OCI-LY1 (cell line): ENCODE results near the gene ARFIP1.

Source experiments
- EZH2 ChIP-seq: fragments of 200-600 bp; sonication (generic), shearing (Covaris generic); IDR thresholded peaks from 2 replicates; pipeline ENCODE4 v1.8.0; 2017; ENCODE audit warnings: borderline replicate concordance, mixed run types, mild to moderate bottlenecking, antibody characterized with exemption, low read length, moderate library complexity, mixed read lengths
- TF ChIP-seq, protein P1 (sequence below): fragments of 200-600 bp; sonication (generic), shearing (Covaris generic); IDR thresholded peaks from 2 replicates; pipeline ENCODE4 v1.5.1; 2017; ENCODE audit warnings: mild to moderate bottlenecking, antibody characterized with exemption, low read length, moderate library complexity, mixed read lengths

DNA sequence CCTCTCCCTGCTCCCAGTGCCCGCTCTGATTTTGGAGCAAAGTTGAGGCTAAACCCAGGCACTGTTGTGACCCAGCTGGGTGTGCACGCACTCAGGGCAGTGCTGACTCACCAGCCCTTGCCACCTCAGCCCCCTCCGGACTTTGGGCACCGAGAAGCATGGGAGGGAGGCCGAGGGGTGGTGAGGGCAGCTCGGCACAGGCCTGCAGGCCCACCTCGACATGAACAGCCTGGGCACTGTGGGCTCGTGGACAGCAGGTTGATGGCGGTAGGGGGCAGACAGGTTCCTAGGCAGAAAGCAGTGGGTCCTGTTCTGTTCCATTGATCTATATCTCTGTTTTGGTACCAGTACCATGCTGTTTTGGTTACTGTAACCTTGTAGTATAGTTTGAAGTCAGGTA lies 31.1 kb upstream of the ARFIP1 start:
- TF ChIP-seq, protein P1, sequence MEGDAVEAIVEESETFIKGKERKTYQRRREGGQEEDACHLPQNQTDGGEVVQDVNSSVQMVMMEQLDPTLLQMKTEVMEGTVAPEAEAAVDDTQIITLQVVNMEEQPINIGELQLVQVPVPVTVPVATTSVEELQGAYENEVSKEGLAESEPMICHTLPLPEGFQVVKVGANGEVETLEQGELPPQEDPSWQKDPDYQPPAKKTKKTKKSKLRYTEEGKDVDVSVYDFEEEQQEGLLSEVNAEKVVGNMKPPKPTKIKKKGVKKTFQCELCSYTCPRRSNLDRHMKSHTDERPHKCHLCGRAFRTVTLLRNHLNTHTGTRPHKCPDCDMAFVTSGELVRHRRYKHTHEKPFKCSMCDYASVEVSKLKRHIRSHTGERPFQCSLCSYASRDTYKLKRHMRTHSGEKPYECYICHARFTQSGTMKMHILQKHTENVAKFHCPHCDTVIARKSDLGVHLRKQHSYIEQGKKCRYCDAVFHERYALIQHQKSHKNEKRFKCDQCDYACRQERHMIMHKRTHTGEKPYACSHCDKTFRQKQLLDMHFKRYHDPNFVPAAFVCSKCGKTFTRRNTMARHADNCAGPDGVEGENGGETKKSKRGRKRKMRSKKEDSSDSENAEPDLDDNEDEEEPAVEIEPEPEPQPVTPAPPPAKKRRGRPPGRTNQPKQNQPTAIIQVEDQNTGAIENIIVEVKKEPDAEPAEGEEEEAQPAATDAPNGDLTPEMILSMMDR, result no peak
- no peak for TF ChIP-seq EZH2
